ENCODE results near the gene TOLLIP. TPM values are rescaled to one million over a fixed set of nuclear protein-coding genes. Genes with fewer than 3 reads are reported as not detected.
A peak's percentile ranks its signal among the peaks of the same experiment; 100 is the strongest.
"Not testable (repeated sequence)": the region's sequence is repeated elsewhere in the genome, so short reads cannot be mapped to it uniquely, and the experiment has no call there.

The TOLLIP gene
- 49.9 TPM for total RNA-seq
- long read RNA-seq, transcript TOLLIP-202 (6 exons, 3,617 nt), result major isoform, 252 of 370 reads
- long read RNA-seq, partial matches to known transcripts, result 31 of 370 reads
- long read RNA-seq, other reads (novel, unspliced or antisense), result 87 of 370 reads

GRCh38 chr11:1309498-1310317 lies at the start of gene TOLLIP:
TOLLIP (minus strand) TSS chr11:1309632; CDS start chr11:1309498, 134 bp downstream.
- peak; percentile 98 for DNase-seq
- ATAC-seq (ENCODE audit: poor library complexity), result peak; percentile 97
- intact Hi-C loops (cut with DNase I), result loop anchor here (5.0 to 10.0 kb wide), 3 partner anchors 42 to 265 kb away; partner anchors contain the start of gene DUSP8

DNA sequence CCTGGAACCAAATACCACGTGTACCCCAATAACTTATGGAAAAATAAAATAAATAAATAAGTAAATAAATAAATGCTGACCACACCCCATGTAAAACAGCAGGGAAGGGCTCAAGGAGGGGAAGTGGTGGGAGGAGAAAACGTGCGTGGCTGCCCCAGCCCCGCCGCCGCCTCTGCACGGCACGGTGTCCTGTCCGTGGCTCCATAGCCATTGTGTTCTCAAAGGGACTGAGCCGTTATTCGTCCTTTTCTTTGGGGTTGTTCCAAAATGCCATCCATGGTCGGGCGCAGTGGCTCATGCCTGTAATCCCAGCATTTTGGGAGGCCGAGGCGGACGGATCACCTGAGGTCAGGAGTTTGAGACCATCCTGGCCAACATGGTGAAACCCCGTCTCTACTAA lies 49.5 kb upstream of the TOLLIP start:
- intact Hi-C loops (cut with DNase I); ATAC-seq (ENCODE audit: poor library complexity): not testable (repeated sequence)
- peak; percentile 15 for DNase-seq

DNA sequence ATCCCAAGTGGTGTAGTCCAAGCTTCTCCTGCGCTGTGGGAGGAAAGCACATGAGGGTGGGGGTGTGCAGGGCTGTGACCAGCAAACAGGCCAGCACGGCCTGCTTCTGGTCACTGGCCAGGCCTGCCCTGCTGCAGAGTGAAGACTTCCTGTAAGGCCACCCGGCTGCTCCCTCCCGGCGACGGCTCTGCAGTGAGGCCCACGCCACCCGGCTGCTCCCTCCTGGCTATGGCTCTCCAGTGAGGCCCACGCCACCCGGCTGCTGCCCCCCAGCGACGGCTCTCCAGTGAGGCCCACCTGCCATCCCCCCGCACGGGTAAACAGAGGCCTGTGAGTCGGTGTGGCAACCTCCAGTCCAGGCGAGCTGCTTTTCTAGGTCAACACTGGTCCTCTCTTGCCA lies 48.9 kb upstream of the TOLLIP start:
- DNase-seq, result peak; percentile 42
- intact Hi-C loops (cut with DNase I), result no loop called here
- no peak for ATAC-seq (ENCODE audit: poor library complexity)

DNA sequence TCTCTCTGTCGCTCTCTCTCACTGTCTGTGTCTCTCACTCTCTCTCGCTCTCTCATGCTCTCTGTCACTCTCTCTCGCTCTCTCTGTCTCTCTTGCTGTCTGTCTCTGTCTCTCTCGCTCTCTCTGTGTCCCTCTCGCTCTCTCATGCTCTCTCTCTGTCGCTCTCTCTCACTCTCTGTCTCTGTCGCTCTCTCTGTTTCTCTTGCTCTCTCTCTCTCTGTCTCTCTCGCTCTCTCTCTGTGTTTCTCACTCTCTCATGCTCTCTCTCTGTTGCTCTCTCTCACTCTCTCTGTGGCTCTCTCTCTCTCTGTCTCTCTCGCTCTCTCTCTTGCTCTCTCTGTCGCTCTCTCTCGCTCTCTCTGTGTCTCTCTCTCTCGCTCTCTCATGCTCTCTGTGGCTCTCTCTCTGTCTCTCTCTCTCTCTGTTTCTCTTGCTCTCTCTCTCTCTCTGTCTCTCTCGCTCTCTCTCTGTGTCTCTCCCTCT lies 47.1 kb upstream of the TOLLIP start:
- DNase-seq, result no peak
- intact Hi-C loops (cut with DNase I), result no loop called here
- no peak for ATAC-seq (ENCODE audit: poor library complexity)

GRCh38 chr11:1356007-1356435 lies 46.6 kb upstream of the TOLLIP start:
- DNase-seq (no peak), ATAC-seq (ENCODE audit: poor library complexity) (no peak)
- intact Hi-C loops (cut with DNase I), result no loop called here

DNA sequence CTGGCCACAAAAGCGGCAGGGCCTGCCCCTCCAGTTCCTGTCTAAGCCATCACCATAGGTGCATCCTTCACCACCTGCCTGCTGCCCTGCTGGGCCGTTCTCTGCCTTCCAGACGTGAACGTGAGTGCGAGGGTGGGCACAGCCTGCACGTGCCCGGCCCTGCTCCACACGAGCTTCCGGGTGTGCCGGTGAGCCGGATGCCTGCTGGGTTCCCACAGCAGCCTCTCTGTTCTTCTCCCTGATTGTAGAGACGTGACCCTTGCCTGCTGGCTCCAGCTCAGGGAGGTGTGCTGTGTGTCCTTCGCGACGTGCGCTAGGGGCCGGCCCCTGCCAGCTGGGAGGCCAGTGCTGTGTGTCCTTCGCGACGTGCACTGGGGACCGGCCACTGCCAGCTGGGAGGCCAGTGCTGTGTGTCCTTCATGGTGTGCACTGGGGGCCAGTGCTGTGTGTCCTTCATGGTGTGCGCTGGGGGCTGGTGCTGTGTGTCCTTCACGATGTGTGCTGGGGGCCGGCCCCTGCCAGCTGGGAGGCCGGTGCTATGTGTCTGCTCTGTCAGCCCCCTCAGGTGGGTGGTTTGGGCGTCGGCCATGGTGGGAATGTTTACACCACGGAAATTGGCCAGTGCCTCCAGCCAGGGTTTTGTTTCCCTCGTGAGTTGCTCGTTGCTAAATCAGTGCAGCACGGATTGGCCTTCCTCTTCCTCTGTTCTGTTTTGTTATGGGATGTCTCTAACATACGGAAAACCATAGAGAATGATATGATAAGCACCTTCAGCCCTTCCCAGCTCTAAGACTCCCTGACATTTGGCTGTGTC lies 44.9 kb upstream of the TOLLIP start:
- no peak for DNase-seq
- no peak for ATAC-seq (ENCODE audit: poor library complexity)

DNA sequence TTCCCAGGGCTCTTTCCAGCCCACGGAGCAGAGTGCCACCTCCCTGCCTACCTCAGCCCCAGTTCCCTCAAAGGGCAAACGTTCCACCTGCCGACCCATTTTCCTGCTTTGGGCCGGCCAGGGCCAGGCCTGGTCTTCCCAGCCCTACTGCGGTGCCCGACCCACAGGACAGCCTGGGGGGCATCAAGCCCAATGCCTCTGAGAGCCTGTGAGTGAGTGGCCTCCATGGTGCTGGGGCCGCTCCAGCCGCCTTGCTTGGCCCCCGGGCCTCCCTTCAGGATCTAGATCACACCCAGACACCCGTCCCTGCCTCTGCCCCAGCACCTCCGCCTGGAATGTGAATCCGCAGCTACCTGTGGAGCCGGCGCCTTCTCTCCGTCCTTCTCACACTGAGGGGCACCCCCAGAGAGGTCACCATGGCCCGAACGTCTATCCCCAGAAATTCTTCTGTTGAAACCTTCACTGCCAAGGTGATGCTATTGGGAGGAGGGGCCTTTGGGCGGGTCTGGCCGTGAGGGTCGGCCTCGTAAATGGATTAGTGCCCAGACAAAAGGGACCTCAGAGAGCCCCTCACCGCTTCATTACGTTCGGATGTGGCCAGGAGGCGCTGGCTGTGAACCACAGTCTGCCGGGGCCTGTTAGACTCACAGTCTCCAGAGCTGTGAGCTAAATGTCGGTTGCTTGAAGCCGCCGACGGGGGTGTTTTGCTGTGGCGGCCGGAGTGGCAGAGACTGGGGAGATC lies 44.1 kb upstream of the TOLLIP start:
- no peak for DNase-seq
- intact Hi-C loops (cut with DNase I), result no loop called here
- no peak for ATAC-seq (ENCODE audit: poor library complexity)

More for the DNA sequence above, 44.9 kb upstream of the TOLLIP start:
- intact Hi-C loops (cut with DNase I), result no loop called here

GRCh38 chr11:1352696-1353382 lies 43.4 kb upstream of the TOLLIP start:
- intact Hi-C loops (cut with DNase I), result no loop called here
- no peak for ATAC-seq (ENCODE audit: poor library complexity)
- DNase-seq, result no peak

DNA sequence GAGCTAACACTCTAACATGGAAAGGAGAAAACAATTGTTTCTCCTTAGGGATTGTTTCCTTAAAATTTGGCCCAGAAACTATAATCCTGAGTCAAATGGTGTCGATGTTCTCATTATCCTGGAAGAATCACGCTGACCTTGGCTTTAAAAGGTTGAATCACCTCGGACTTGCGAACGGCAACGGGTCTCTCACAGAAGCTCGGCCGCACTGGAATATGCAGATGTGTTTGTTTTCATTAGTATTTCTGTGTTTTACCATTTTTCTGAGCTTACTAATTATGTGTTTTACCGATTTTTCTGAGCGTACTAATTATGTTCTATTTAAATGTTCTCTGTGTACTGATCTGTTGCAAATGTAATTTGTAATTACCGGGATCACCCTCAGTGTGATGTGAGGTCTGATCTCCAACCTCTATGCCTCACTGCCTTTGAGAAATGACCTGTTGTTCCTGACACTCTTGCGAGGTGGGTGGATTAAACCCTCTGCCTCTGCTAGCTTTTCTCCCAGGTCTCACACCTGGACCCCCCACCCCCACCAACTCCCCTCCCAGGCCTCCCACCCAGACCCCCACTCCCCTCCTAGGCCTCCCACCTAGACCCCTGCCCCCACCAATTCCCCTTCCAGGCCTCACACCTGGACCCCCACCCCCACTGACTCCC lies 42.0 kb upstream of the TOLLIP start:
- intact Hi-C loops (cut with DNase I), result no loop called here
- DNase-seq, result no peak
- no peak for ATAC-seq (ENCODE audit: poor library complexity)

- no peak for DNase-seq
These were observed 40.8 kb upstream of the TOLLIP start for GRCh38 chr11:1350086-1350725.

GRCh38 chr11:1349327-1350041 lies 40.1 kb upstream of the TOLLIP start:
- no peak for ATAC-seq (ENCODE audit: poor library complexity)
- DNase-seq, result no peak

More at GRCh38 chr11:1350086-1350725, 40.8 kb upstream of the TOLLIP start:
- no peak for ATAC-seq (ENCODE audit: poor library complexity)
- intact Hi-C loops (cut with DNase I), result no loop called here

GRCh38 chr11:1348796-1349326 lies 39.4 kb upstream of the TOLLIP start:
- intact Hi-C loops (cut with DNase I), result no loop called here
- no peak for ATAC-seq (ENCODE audit: poor library complexity)
- DNase-seq, result no peak

More at GRCh38 chr11:1349327-1350041, 40.1 kb upstream of the TOLLIP start:
- intact Hi-C loops (cut with DNase I), result no loop called here

GRCh38 chr11:1348146-1348795 lies 38.8 kb upstream of the TOLLIP start:
- ATAC-seq (ENCODE audit: poor library complexity) (no peak), DNase-seq (no peak)
- intact Hi-C loops (cut with DNase I), result no loop called here

- ATAC-seq (ENCODE audit: poor library complexity); intact Hi-C loops (cut with DNase I); DNase-seq: not testable (repeated sequence)
These were observed 38.1 kb upstream of the TOLLIP start for GRCh38 chr11:1347411-1347999.

GRCh38 chr11:1346669-1347390 lies 37.4 kb upstream of the TOLLIP start:
- ATAC-seq (ENCODE audit: poor library complexity) (no peak), DNase-seq (no peak)
- intact Hi-C loops (cut with DNase I), result no loop called here
